Panc1 (cell line): ENCODE results near the gene AFF3. TPM values are rescaled to one million over a fixed set of nuclear protein-coding genes. Genes with fewer than 3 reads are reported as not detected.

ENCODE experiments used
- ATAC-seq: fragments of 200-7000 bp; cut with Tn5 transposase; 2 replicates; pipeline ENCODE4 v1.9.1; 2020; ENCODE audit warnings: mild to moderate bottlenecking, moderate library complexity
- BruUV-seq: library from RNA; stranded (reverse); fragments of 400-500 nt; replicated peaks from 2 replicates; lab custom pipeline; 2021; lab: Mats Ljungman, UMichigan
- CTCF ChIA-PET: fragments of 300-600 bp; sonication (Branson Sonifier 250); formaldehyde crosslinking; loops from one replicate; lab custom pipeline; 2022; ENCODE audit warnings: antibody characterized with exemption; lab: Charles Lee
- POLR2A ChIA-PET: fragments of 300-600 bp; sonication (Branson Sonifier 250); formaldehyde crosslinking; loops from one replicate; lab custom pipeline; 2022; ENCODE audit warnings: antibody characterized with exemption; lab: Charles Lee
- DNase-seq: peaks from one replicate; pipeline ENCODE4 v3.0.0-alpha.2; 2010; ENCODE audit warnings: low read depth, low spot score
- H3K27ac ChIP-seq: 2 replicates; pipeline ENCODE4 v1.5.1; 2011; ENCODE audit warnings: mild to moderate bottlenecking, low read length, inconsistent platforms
- H3K27me3 ChIP-seq: fragments of 200-500 bp; sonication (Bioruptor generic); 2 replicates; pipeline ENCODE4 v1.6.0; 2014; ENCODE audit warnings: low read length, inconsistent platforms; ENCODE audit not compliant: control insufficient read depth, insufficient read depth
- H3K36me3 ChIP-seq: fragments of 200-500 bp; sonication (Bioruptor generic); 2 replicates; pipeline ENCODE4 v1.5.1; 2014; ENCODE audit warnings: inconsistent platforms, mild to moderate bottlenecking, low read length, moderate library complexity; ENCODE audit not compliant: control insufficient read depth, insufficient read depth
- H3K4me1 ChIP-seq: 2 replicates; pipeline ENCODE4 v1.5.1; 2011; ENCODE audit warnings: inconsistent platforms, mild to moderate bottlenecking, low read length, moderate library complexity; ENCODE audit not compliant: control insufficient read depth, insufficient read depth
- H3K4me3 ChIP-seq, 2 experiments: 2 replicates each; pipeline ENCODE4 v1.5.1; 2011 to 2012; ENCODE audit warnings: low read depth in 2 of 2, low read length in 2 of 2, mild to moderate bottlenecking in 2 of 2, inconsistent platforms in 1 of 2, moderate library complexity in 1 of 2
- H3K9me3 ChIP-seq: fragments of 200-500 bp; sonication (Bioruptor generic); 2 replicates; pipeline ENCODE4 v1.5.1; 2014; ENCODE audit warnings: low read depth, mild to moderate bottlenecking, inconsistent platforms, low read length, moderate library complexity; ENCODE audit not compliant: control insufficient read depth, insufficient read depth
- CTCF ChIP-seq: fragments of 450-650 bp; IDR thresholded peaks from 2 replicates; pipeline ENCODE4 v1.5.1; 2017; ENCODE audit warnings: mild to moderate bottlenecking
- POLR2AphosphoS5 ChIP-seq: IDR thresholded peaks from 2 replicates; pipeline ENCODE4 v1.6.1; 2012; ENCODE audit warnings: mild to moderate bottlenecking, low read depth, low read length, moderate library complexity
- REST ChIP-seq, 2 experiments: IDR thresholded peaks; 2 replicates each; pipeline ENCODE4 v1.6.1; 2011 to 2012; ENCODE audit warnings: low read depth in 2 of 2, control low read depth in 1 of 2, low read length in 1 of 2, mild to moderate bottlenecking in 1 of 2, moderate library complexity in 1 of 2; ENCODE audit not compliant: insufficient read depth in 1 of 2
- SIN3A ChIP-seq: IDR thresholded peaks from 2 replicates; pipeline ENCODE4 v1.6.1; 2012; ENCODE audit warnings: low read depth, mild to moderate bottlenecking, low read length, moderate library complexity, borderline replicate concordance; ENCODE audit not compliant: insufficient read depth
- TCF7L2 ChIP-seq: IDR thresholded peaks from 2 replicates; pipeline ENCODE4 v1.6.1; 2011; ENCODE audit warnings: mild to moderate bottlenecking, low read depth, low read length, inconsistent platforms
- in situ Hi-C: cut with HindIII; loops from 2 replicates; pipeline ENCODE4 v1.10.0; 2016; ENCODE audit warnings: low sequenced_read_pairs, low pct_unique_long_range_greater_than_20kb
- intact Hi-C: fragments of 100-400 bp; cut with micrococcal nuclease; formaldehyde crosslinking; loops from one replicate; pipeline ENCODE4 v1.10.0; 2022; ENCODE audit not compliant: unreplicated experiment
- total RNA-seq: library from RNA; stranded (reverse); gene quantifications from one replicate; pipeline ENCODE4 v1.2.1, GENCODE V29; 2021; ENCODE audit not compliant: unreplicated experiment

AFF3 gene
- total RNA-seq, 1 experiment from 2014 or later, result 2.2 TPM

- in situ Hi-C loops, result no loop called here
- no peak overlapping the region for H3K4me3 ChIP-seq
- no peak for TF ChIP-seq CTCF
- no peak for TF ChIP-seq POLR2AphosphoS5
- TF ChIP-seq REST (IDR thresholded peaks at IDR 0.05; ENCODE audit: insufficient read depth in 1 of 2, low read depth in 2 of 2, low read length in 1 of 2), result no peak
- no peak for TF ChIP-seq SIN3A
- no peak for TF ChIP-seq TCF7L2
Measured at GRCh38 chr2:99660616-99661406, 481.6 kb downstream of the AFF3 start.

GRCh38 chr2:99659874-99660273 lies 482.5 kb downstream of the AFF3 start:
- in situ Hi-C loops, result no loop called here

More at GRCh38 chr2:99660616-99661406, 481.6 kb downstream of the AFF3 start:
- BruUV-seq, result no TSS peak
- H3K27me3 ChIP-seq, result no peaks in the 10 kb centered on the region
- ChIA-PET CTCF (no interaction called here), POLR2A (no interaction called here)
- peaks cover under 1% of the 10 kb centered on the region; the same call in 1 of the 2 replicates for H3K9me3 ChIP-seq
- no peaks in the 10 kb centered on the region for H3K36me3 ChIP-seq
- ATAC-seq, result no peak
- H3K4me1 ChIP-seq, result no peaks in the 10 kb centered on the region
- H3K27ac ChIP-seq, result no peak overlapping the region
- intact Hi-C loops, result no loop called here
- DNase-seq, result no peak

More at GRCh38 chr2:99659874-99660273, 482.5 kb downstream of the AFF3 start:
- no peak for ATAC-seq
- DNase-seq, result no peak
- no TSS peak for BruUV-seq
- CTCF ChIA-PET, result no interaction called here
- no peaks in the 10 kb centered on the region for H3K9me3 ChIP-seq
- no peak overlapping the region for H3K27ac ChIP-seq
- intact Hi-C loops, result no loop called here
- no peaks in the 10 kb centered on the region; the same call in 1 of the 2 replicates for H3K27me3 ChIP-seq
- H3K36me3 ChIP-seq, result no peaks in the 10 kb centered on the region
- no peaks in the 10 kb centered on the region for H3K4me1 ChIP-seq
- POLR2A ChIA-PET, result no interaction called here
- TF ChIP-seq REST (IDR thresholded peaks at IDR 0.05; ENCODE audit: insufficient read depth in 1 of 2, low read depth in 2 of 2, low read length in 1 of 2) (no peak), TCF7L2 (no peak), CTCF (no peak), SIN3A (no peak), POLR2AphosphoS5 (no peak)
- H3K4me3 ChIP-seq, result no peak overlapping the region
